K562 (cell line): Measurements from ENCODE around the gene RXRA. TPM values are rescaled to one million over a fixed set of nuclear protein-coding genes. Genes with fewer than 3 reads are reported as not detected.
A peak's percentile ranks its signal among the peaks of the same experiment; 100 is the strongest.

ENCODE experiments used
- CCNT2 ChIP-seq: IDR thresholded peaks from 2 replicates; pipeline ENCODE4 v1.6.1; 2011; ENCODE audit warnings: borderline replicate concordance, low read depth, mild to moderate bottlenecking, moderate library complexity, mixed read lengths, low read length; ENCODE audit not compliant: insufficient read length; ENCODE audit errors: extremely low read depth
- KLF10 ChIP-seq: fragments of 250-450 bp; sonication (Bioruptor Pico); IDR thresholded peaks from 2 replicates; pipeline ENCODE4 v1.6.1; 2021; ENCODE audit warnings: matching md5 sums
- PHB ChIP-seq: fragments of 250-450 bp; sonication (Bioruptor Pico); IDR thresholded peaks from 2 replicates; pipeline ENCODE4 v1.5.0; 2021
- RBM25 ChIP-seq: fragments of 200-400 bp; formaldehyde crosslinking; IDR thresholded peaks from 2 replicates; pipeline ENCODE4 v1.6.1; 2018; ENCODE audit warnings: low read length, low read depth, moderate library complexity; ENCODE audit not compliant: severe bottlenecking
- SNRNP70 ChIP-seq: fragments of 200-400 bp; formaldehyde crosslinking; optimal IDR thresholded peaks from 2 replicates; pipeline ENCODE3; 2017; ENCODE audit warnings: low read depth, low read length
- ZNF121 ChIP-seq: sonication (generic); formaldehyde crosslinking; conservative IDR thresholded peaks from 2 replicates; pipeline ENCODE4 v1.8.0; 2022; ENCODE audit warnings: missing genetic modification reagents
- ZNF232 ChIP-seq: sonication (generic); formaldehyde crosslinking; IDR thresholded peaks from 2 replicates; pipeline ENCODE4 v1.8.0; 2022; ENCODE audit warnings: mild to moderate bottlenecking, missing genetic modification reagents
- ZNF444 ChIP-seq: fragments of 250-450 bp; sonication (Bioruptor Pico); IDR thresholded peaks from 2 replicates; pipeline ENCODE4 v1.4.0; 2020; ENCODE audit warnings: mild to moderate bottlenecking, moderate library complexity
- ZNF561 ChIP-seq: fragments of 450-650 bp; formaldehyde crosslinking; conservative IDR thresholded peaks from 2 replicates; pipeline ENCODE4 v1.4.0; 2020; ENCODE audit warnings: mild to moderate bottlenecking, moderate library complexity
- polyA plus RNA-seq, 8 experiments: library from polyadenylated mRNA; depleted of rRNA in 4 of 8; stranded (reverse) in 5 of 8; unstranded in 3 of 8; fragments of >200 nt; fragmentation: Nextera tagmentation in 2 of 8; fragmentation: Illumina TruSeq in 1 of 8; extraction: Ambion mirVana in 2 of 8; extraction: Trizol in 1 of 8; gene quantifications; 2 replicates each; pipeline versions ENCODE4 v1.2.1 to v1.2.3, GENCODE V29; 2011 to 2014; ENCODE audit warnings: inconsistent platforms in 1 of 8, missing spikeins in 1 of 8
- total RNA-seq, 7 experiments: library from RNA; depleted of rRNA in 6 of 7; stranded (reverse); fragments of >200 nt in 6 of 7; fragmentation: Illumina TruSeq in 2 of 7; extraction: Trizol in 2 of 7; gene quantifications; 2 replicates each; pipeline versions ENCODE4 v1.2.1 to v1.2.3, GENCODE V29; 2011 to 2021; ENCODE audit warnings: low replicate concordance in 1 of 7
- TF ChIP-seq, protein P1 (sequence below): fragments of 150-350 bp; IDR thresholded peaks from 2 replicates; pipeline ENCODE4 v1.6.1; 2014; ENCODE audit warnings: low read depth, mild to moderate bottlenecking, low read length, borderline replicate concordance
- TF ChIP-seq, protein P2 (sequence below): sonication (generic); formaldehyde crosslinking; IDR thresholded peaks from 2 replicates; pipeline ENCODE4 v1.8.1; 2022; ENCODE audit warnings: missing genetic modification reagents
- TF ChIP-seq, protein P3 (sequence below): sonication (generic); formaldehyde crosslinking; IDR thresholded peaks from 2 replicates; pipeline ENCODE4 v1.8.1; 2023; ENCODE audit warnings: mild to moderate bottlenecking, missing genetic modification reagents, moderate library complexity
- TF ChIP-seq, protein P4 (sequence below): fragments of 450-650 bp; IDR thresholded peaks from 2 replicates; pipeline ENCODE4 v1.6.1; 2014; ENCODE audit warnings: low read depth, mild to moderate bottlenecking, moderate library complexity, borderline replicate concordance
- TF ChIP-seq, protein P5 (sequence below), 2 experiments: fragments of 450-650 bp; IDR thresholded peaks; 2 replicates each; pipeline ENCODE4 v1.6.1; 2018; ENCODE audit warnings: mild to moderate bottlenecking in 2 of 2, low read depth in 1 of 2; ENCODE audit not compliant: partially characterized antibody in 2 of 2

The RXRA gene
- total and polyA plus RNA-seq, 9 of the 15 experiments (the other 6 are each of a cell fraction or from before 2014, with no cell fraction given): 0.35 to 23.6 (median 4.6) TPM

DNA sequence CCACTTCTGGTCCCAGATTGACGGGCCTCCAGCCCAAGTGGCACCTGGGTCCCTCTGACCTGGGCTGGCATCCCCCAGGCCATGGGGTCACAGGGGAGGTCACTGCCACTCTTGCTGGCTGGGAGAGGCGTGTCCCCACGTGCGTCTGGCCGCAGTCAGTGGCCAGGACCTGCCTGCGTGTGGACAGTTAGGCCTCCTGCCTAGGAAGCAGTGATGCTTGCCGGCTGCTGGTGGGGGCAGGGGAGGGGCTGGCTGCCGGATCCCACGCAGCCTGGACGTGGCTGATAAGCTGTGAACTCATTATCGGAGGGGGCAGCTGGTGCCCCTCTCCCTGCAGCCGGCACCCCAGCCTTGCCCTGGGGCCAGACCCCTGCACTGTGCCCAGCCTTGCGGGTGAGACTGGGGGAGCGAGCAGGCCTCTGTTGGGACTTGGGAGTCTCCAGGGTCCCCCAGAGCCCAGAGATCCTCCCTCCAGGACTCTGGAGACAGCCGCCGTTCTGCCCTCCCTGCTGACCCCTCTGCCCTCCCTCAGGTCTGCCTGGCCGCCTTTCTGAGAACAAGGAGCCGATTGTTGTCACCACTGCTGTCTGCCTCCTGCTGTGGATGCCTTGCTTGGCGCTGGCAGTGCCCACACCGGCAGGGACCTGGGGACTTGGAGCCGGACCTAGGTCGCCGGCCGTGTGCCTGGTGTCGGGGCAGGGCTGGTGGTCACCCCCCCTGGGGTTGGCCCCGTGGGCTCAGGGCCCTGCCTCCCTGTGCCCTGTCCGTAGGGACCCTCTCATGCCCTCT, 12.3 kb downstream of the RXRA start (continued):
- TF ChIP-seq, protein P1, sequence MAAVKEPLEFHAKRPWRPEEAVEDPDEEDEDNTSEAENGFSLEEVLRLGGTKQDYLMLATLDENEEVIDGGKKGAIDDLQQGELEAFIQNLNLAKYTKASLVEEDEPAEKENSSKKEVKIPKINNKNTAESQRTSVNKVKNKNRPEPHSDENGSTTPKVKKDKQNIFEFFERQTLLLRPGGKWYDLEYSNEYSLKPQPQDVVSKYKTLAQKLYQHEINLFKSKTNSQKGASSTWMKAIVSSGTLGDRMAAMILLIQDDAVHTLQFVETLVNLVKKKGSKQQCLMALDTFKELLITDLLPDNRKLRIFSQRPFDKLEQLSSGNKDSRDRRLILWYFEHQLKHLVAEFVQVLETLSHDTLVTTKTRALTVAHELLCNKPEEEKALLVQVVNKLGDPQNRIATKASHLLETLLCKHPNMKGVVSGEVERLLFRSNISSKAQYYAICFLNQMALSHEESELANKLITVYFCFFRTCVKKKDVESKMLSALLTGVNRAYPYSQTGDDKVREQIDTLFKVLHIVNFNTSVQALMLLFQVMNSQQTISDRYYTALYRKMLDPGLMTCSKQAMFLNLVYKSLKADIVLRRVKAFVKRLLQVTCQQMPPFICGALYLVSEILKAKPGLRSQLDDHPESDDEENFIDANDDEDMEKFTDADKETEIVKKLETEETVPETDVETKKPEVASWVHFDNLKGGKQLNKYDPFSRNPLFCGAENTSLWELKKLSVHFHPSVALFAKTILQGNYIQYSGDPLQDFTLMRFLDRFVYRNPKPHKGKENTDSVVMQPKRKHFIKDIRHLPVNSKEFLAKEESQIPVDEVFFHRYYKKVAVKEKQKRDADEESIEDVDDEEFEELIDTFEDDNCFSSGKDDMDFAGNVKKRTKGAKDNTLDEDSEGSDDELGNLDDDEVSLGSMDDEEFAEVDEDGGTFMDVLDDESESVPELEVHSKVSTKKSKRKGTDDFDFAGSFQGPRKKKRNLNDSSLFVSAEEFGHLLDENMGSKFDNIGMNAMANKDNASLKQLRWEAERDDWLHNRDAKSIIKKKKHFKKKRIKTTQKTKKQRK: no peak
- TF ChIP-seq, protein P2, sequence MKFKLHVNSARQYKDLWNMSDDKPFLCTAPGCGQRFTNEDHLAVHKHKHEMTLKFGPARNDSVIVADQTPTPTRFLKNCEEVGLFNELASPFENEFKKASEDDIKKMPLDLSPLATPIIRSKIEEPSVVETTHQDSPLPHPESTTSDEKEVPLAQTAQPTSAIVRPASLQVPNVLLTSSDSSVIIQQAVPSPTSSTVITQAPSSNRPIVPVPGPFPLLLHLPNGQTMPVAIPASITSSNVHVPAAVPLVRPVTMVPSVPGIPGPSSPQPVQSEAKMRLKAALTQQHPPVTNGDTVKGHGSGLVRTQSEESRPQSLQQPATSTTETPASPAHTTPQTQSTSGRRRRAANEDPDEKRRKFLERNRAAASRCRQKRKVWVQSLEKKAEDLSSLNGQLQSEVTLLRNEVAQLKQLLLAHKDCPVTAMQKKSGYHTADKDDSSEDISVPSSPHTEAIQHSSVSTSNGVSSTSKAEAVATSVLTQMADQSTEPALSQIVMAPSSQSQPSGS (CRISPR knock-in tag): no peak
- TF ChIP-seq, protein P3, sequence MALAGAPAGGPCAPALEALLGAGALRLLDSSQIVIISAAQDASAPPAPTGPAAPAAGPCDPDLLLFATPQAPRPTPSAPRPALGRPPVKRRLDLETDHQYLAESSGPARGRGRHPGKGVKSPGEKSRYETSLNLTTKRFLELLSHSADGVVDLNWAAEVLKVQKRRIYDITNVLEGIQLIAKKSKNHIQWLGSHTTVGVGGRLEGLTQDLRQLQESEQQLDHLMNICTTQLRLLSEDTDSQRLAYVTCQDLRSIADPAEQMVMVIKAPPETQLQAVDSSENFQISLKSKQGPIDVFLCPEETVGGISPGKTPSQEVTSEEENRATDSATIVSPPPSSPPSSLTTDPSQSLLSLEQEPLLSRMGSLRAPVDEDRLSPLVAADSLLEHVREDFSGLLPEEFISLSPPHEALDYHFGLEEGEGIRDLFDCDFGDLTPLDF: no peak
- TF ChIP-seq PHB (no peak), ZNF121 (no peak), SNRNP70 (no peak), ZNF444 (CRISPR knock-in tag) (no peak), ZNF232 (CRISPR knock-in tag) (no peak), RBM25 (no peak), CCNT2 (peak; percentile 100), ZNF561 (CRISPR knock-in tag) (no peak), KLF10 (CRISPR knock-in tag) (no peak)
- TF ChIP-seq, protein P4, sequence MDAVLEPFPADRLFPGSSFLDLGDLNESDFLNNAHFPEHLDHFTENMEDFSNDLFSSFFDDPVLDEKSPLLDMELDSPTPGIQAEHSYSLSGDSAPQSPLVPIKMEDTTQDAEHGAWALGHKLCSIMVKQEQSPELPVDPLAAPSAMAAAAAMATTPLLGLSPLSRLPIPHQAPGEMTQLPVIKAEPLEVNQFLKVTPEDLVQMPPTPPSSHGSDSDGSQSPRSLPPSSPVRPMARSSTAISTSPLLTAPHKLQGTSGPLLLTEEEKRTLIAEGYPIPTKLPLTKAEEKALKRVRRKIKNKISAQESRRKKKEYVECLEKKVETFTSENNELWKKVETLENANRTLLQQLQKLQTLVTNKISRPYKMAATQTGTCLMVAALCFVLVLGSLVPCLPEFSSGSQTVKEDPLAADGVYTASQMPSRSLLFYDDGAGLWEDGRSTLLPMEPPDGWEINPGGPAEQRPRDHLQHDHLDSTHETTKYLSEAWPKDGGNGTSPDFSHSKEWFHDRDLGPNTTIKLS: peak; percentile 40; the same call in 1 of the 2 replicates
- TF ChIP-seq, protein P5, sequence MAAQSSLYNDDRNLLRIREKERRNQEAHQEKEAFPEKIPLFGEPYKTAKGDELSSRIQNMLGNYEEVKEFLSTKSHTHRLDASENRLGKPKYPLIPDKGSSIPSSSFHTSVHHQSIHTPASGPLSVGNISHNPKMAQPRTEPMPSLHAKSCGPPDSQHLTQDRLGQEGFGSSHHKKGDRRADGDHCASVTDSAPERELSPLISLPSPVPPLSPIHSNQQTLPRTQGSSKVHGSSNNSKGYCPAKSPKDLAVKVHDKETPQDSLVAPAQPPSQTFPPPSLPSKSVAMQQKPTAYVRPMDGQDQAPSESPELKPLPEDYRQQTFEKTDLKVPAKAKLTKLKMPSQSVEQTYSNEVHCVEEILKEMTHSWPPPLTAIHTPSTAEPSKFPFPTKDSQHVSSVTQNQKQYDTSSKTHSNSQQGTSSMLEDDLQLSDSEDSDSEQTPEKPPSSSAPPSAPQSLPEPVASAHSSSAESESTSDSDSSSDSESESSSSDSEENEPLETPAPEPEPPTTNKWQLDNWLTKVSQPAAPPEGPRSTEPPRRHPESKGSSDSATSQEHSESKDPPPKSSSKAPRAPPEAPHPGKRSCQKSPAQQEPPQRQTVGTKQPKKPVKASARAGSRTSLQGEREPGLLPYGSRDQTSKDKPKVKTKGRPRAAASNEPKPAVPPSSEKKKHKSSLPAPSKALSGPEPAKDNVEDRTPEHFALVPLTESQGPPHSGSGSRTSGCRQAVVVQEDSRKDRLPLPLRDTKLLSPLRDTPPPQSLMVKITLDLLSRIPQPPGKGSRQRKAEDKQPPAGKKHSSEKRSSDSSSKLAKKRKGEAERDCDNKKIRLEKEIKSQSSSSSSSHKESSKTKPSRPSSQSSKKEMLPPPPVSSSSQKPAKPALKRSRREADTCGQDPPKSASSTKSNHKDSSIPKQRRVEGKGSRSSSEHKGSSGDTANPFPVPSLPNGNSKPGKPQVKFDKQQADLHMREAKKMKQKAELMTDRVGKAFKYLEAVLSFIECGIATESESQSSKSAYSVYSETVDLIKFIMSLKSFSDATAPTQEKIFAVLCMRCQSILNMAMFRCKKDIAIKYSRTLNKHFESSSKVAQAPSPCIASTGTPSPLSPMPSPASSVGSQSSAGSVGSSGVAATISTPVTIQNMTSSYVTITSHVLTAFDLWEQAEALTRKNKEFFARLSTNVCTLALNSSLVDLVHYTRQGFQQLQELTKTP (IDR thresholded peaks at IDR 0.05; ENCODE audit: low read depth in 1 of 2, partially characterized antibody in 2 of 2): no peak
